ENCODE results near the gene ALG8.

GRCh38 chr11:78100676-78101472, 38.6 kb downstream of the ALG8 start:
- TF ChIP-seq EZH2phosphoT487 (IDR thresholded peaks at IDR 0.05; ENCODE audit: insufficient read depth, low read depth) (no peak), EZH2 (IDR thresholded peaks at IDR 0.05; ENCODE audit: insufficient read depth, poor library complexity, severe bottlenecking) (no peak)

Data from GM23248 (cell line).